HG02938 (cell line): Measurements from ENCODE around the gene VPS41.

Experiments used
- ATAC-seq: cut with Tn5 transposase; IDR thresholded peaks from one replicate; pipeline ENCODE4 v1.9.1; 2021; ENCODE audit warnings: mild to moderate bottlenecking, moderate library complexity; ENCODE audit not compliant: unreplicated experiment

The VPS41 gene

GRCh38 chr7:38819463-38819862, 89.5 kb downstream of the VPS41 start:
- ATAC-seq, result no peak

GRCh38 chr7:38817526-38817925, 91.5 kb downstream of the VPS41 start:
- ATAC-seq, result no peak

- ATAC-seq, result no peak
These were observed 95.2 kb downstream of the VPS41 start for GRCh38 chr7:38813768-38814167.

DNA sequence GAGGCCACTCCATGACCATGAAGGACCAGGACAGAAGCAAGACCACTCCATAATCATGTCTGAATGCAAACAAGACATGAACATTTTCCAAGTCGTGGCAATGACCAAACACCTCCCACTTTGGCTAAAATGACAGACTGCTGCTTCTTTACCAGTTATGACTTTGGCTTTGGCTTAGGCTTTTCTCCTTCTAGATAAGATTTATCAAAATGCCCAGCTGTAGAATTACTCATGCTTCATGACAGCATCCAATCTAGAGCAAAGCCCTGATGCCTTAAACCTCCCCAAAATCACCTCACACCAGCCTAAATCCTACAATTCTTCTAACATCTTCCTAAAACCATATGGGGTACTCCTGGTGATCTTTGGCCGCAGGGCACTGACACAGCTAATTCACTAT, 102.1 kb downstream of the VPS41 start:
- ATAC-seq, result no peak

DNA sequence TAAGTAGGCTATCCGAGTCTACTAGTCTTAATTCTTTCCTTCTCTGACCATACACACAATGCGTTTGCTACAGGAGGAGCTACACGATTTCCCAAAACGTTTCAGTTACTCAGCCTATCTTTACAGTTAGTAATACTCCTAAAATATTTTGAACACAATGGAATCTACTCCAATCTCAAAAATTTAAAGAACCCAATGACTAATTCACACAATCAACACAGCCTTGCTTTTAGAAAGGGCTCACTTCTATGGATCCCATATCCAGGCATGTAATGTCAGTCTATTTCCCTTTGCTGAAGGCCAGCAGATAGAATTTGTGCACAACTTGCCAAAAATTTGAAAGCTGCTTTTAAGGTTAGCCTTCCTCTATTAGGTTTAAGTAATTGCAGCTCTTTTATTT, 107.2 kb downstream of the VPS41 start:
- ATAC-seq, result no peak

DNA sequence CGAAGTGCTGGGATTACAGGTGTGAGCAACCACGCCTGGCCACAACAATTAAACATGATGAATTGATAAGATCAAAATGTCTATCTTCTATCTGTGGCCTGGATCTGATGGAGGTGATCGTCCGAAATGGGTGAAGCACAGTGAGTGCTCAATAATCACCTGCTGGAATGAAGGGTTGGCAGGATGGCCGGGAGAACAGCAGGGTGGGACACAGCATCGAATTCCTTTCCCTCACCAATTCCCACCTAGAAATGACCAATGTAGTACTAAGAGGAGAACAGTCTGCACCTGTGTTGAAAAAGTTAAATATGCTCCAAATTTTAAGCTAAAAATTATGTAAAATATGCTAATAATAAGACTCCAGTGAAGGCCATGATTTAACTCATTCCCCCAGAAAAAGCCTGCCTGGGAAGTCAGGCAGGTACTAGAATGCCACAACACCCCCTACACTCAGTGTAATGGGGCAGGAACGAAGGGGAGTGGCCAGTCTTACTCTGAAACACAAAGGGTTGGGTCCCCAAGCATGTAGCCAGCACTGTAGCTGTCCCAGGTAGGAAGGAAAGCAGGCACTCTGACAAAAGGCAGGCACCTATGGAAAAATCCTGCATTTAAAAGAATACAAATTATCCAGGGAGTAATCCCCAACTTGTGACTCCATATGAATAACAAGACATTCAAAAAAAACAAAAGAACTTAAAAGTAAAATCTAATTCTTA, 110.3 kb downstream of the VPS41 start:
- no peak for ATAC-seq

GRCh38 chr7:38796626-38797501, 112.1 kb downstream of the VPS41 start:
- no peak for ATAC-seq

DNA sequence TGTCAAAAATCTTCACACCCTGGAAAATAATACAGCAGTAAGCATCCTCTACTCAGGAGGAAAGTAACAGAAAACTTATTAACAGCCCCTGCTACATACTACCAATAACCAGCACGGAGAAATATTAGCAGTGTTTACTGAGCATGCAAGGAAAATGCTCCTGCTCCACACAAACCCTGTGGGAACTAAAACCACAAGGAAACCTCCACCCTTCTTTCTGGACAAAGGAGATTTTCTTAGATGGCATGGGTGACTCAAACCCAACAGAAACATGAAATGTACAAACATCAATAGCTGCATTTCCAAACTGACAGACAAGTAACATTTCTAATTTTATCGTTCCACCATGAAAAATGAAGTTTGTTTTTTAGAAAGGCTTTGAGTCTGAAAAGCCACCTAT, 113.4 kb downstream of the VPS41 start:
- ATAC-seq, result no peak

DNA sequence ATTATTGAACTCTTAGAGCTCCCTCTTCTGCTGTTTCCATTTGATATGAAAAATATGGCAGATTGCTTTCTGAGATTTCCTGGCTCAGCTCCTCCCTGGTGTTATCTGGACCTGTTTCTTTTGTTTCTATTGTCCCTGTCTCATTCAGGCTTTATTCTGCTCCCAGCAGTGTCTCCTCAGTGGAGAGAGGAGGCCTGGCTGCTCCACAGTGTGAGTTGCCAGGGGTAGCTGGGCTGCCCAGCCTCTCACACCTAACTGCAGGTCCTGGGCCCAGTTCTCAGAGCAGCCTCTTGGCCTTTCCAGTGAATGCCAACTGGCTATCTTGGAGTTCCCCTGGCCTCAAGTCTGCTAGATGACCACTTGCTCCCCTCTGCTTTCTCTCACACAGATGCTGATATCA, 127.0 kb downstream of the VPS41 start:
- no peak for ATAC-seq

GRCh38 chr7:38777609-38778008, 131.4 kb downstream of the VPS41 start:
- no peak for ATAC-seq

GRCh38 chr7:38775506-38776175, 133.3 kb downstream of the VPS41 start:
- ATAC-seq, result no peak

- no peak for ATAC-seq
These were observed 135.6 kb downstream of the VPS41 start for GRCh38 chr7:38773430-38773829.

GRCh38 chr7:38760226-38760625, 148.8 kb downstream of the VPS41 start:
- no peak for ATAC-seq

- no peak for ATAC-seq
These were observed 150.0 kb downstream of the VPS41 start for GRCh38 chr7:38759028-38759427.

DNA sequence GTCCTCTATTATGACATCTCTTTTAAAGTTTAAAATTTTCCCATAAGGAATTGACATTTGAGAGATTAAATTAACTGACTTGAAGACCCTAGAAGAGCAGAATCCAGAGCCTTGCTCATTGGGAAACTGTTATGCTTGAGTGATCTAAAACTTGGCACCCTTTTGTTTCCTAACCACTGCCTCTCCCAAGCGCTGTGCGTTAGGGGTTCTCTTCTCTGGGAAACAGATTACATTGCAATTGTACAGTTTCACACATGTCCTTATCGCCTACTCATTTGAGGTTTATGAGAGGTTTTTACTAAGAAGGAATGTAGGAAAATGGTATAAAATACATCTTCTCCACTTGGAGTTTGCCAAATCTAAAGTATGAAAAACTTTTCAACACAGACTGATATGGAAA, 151.1 kb downstream of the VPS41 start:
- ATAC-seq, result no peak

GRCh38 chr7:38756521-38756920, 152.5 kb downstream of the VPS41 start:
- no peak for ATAC-seq

DNA sequence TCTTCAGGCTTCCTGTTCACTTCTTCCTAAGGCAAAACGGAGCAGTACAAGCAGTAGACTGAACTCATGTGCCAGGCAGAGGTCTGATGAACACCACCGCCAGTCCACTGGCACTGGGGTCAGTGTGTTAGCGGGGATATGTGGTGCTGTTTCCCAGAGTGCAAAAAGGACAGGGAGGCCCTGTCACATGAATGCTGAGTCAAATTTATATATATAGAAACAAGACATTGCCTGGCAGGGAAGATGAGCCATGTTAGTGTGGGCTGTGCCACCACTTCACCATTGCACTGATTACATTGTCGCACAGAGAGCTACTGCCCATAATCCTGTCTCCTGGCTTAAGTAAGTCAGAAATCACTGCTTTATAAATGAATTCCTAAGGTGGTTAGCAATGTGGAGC, 155.6 kb downstream of the VPS41 start:
- ATAC-seq, result no peak

DNA sequence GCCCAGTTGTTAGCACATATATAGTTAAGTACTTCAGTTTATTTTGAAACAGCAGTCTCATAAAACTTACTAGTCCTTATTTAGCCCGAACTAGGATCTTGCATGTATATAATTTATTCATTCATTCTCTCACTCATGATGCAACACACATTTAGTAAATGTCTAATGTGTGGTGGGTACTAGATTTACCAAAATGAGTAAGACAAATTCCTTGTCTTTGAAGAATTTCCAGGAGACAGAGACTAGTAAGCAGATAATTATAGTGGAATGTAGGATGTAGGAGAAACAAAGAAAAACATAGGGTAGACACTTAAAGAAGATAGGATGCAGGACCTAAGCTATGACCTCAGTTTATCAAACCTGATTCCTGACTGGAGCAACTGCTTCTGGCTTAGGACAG, 157.6 kb downstream of the VPS41 start:
- no peak for ATAC-seq

GRCh38 chr7:38748056-38748610, 160.9 kb downstream of the VPS41 start:
- no peak for ATAC-seq

- no peak for ATAC-seq
These were observed 162.6 kb downstream of the VPS41 start for GRCh38 chr7:38746438-38746837.

DNA sequence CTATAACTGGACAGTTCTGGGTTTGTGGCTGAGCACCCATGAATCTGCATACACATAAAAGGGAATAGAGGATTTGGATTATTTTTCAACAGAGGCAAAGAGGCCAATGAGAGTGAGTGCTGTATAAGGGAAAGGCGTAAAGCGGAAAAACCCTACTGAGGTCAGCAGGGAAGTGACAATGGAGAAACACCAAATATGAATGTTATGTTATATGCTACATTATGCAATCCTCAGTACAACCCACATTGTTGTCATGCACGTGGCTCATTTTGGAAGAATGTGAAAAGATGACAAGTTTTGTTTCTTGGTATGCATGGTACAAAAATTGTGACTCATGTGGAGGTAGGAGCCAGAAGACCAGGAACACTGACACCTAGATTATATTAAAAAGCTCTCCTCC, 164.2 kb downstream of the VPS41 start:
- ATAC-seq, result no peak
